Omental fat pad (tissue), 4 donors: Measurements from ENCODE around the gene KRTAP23-1. TPM values are rescaled to one million over a fixed set of nuclear protein-coding genes. Genes with fewer than 3 reads are reported as not detected.

Experiments
- ATAC-seq: fragments of 150-250 bp; one replicate; pipeline ENCODE4 v1.9.1; 2016; ENCODE audit warnings: mild to moderate bottlenecking, moderate library complexity; ENCODE audit not compliant: low FRiP score
- DNase-seq: peaks from one replicate; pipeline ENCODE4 v3.0.0-alpha.2; 2019; ENCODE audit warnings: low spot score
- CTCF ChIP-seq, 3 donors: fragments of 450-650 bp; IDR thresholded peaks; one replicate each; pipeline ENCODE4 v1.5.1; 2016 to 2017; ENCODE audit warnings: antibody characterized with exemption in 3 of 3, mild to moderate bottlenecking in 3 of 3, moderate library complexity in 2 of 3
- total RNA-seq, 4 donors: library from RNA; depleted of rRNA; stranded (reverse); fragments of >200 nt; gene quantifications; one replicate each; pipeline ENCODE4 v1.1.0, GENCODE V29; 2016

The KRTAP23-1 gene
- total RNA-seq, 4 donors from 2014 or later, result not detected

DNA sequence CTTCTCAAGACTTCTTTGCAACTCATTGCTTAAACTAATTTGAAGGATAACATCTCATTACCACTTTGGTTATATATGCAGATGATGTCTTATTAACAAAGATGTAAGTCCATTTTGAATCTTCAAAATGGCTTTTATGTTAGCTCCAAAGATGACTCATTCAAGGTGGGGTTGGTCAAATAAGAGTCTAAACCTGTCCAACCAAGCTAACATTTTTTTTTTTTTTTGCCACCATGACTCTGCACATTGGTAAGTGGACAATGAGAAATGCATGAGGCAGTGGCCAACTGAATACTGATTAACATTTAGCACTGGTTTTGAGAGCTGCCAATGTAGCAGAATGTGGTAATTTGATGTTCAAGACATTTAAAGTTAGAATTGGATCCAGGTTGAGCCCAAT is 10.6 kb downstream of the KRTAP23-1 start:
- ATAC-seq (no peak), DNase-seq (no peak)
- no peak for TF ChIP-seq CTCF (IDR thresholded peaks at IDR 0.05)

- DNase-seq (no peak), ATAC-seq (no peak)
- TF ChIP-seq CTCF (IDR thresholded peaks at IDR 0.05), result no peak
Observed at GRCh38 chr21:30337276-30337744, 11.1 kb downstream of the KRTAP23-1 start, which contains the start of gene KRTAP27-1. Gene KRTAP27-1, minus strand, starts transcription at chr21:30337694. Its CDS starts 26 bp downstream, at chr21:30337668.

- TF ChIP-seq CTCF (IDR thresholded peaks at IDR 0.05), result no peak
- ATAC-seq, result no peak
- no peak for DNase-seq
Observed at GRCh38 chr21:30336596-30336995, 11.8 kb downstream of the KRTAP23-1 start.

- no peak for DNase-seq
- no peak for ATAC-seq
- TF ChIP-seq CTCF (IDR thresholded peaks at IDR 0.05), result no peak
Observed at GRCh38 chr21:30333736-30334135, 14.7 kb downstream of the KRTAP23-1 start.

DNA sequence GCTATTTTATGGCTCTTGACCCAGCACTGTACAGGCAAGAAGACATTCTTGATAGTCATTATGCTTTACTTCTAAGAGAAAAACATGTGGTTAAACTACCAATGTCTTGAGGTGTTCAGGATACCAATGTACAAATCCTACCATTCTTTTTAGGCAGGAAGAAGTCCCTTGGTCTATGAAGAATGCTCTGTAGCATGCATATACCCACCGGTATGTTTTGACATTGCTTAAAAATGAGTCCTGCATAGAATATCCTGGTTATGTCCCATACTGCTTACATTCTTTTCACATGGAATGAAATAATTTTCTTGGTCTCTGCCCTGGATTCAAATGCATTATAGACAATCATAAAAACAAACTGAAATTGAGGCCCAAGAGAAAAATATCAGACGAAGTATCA is 15.7 kb downstream of the KRTAP23-1 start:
- DNase-seq, result no peak
- no peak for TF ChIP-seq CTCF (IDR thresholded peaks at IDR 0.05)
- no peak for ATAC-seq

GRCh38 chr21:30329203-30329875 is 19.1 kb downstream of the KRTAP23-1 start:
- DNase-seq, result no peak
- TF ChIP-seq CTCF (IDR thresholded peaks at IDR 0.05), result no peak
- no peak for ATAC-seq

DNA sequence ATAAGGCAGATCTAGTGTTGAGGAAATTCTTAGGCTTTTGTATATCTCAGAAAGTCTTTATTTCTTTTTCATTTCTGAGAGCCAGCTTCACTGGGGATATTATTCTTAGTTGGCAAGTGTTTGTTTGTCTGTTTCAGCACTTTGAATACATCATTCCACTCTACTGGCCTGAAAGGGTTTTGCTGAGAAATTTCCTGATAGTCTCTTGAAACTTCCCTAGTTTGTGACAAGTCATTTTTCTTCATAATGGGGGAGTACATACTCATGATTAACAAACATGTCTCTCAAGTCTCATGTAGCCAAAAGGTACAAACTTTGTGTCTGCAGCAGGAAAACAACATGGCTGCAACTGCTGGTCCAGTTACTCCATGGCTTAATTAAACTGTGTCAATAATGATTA is 22.0 kb downstream of the KRTAP23-1 start:
- DNase-seq (no peak), ATAC-seq (no peak)
- no peak for TF ChIP-seq CTCF (IDR thresholded peaks at IDR 0.05)
